NCI-H1694 (cell line): ENCODE measurements around the gene NRP2.

Experiments
- DNase-seq: peaks from one replicate; lab custom pipeline; 2025; lab: John Stamatoyannopoulos, UW

Gene NRP2

DNA sequence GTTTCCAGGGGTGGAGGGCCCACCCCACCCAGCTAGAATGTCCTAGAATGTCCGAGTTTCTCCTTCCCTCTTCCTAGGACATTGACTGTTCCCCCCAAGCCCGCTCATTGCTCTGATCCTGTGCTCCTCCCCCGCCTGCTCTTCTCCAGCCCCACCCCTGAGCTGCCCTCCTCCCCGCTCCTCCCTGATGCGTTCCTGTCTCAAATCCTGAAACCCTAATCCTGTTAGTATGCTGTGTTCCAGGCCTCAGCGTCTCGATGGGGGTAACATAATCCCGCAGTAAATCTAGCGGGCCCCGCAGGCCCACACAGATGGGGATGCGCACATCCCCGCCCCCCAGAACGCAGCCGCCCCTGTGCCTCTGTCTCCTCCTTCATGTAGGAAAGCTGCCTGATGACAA, 51.3 kb downstream of the NRP2 start:
- no peak for DNase-seq

DNA sequence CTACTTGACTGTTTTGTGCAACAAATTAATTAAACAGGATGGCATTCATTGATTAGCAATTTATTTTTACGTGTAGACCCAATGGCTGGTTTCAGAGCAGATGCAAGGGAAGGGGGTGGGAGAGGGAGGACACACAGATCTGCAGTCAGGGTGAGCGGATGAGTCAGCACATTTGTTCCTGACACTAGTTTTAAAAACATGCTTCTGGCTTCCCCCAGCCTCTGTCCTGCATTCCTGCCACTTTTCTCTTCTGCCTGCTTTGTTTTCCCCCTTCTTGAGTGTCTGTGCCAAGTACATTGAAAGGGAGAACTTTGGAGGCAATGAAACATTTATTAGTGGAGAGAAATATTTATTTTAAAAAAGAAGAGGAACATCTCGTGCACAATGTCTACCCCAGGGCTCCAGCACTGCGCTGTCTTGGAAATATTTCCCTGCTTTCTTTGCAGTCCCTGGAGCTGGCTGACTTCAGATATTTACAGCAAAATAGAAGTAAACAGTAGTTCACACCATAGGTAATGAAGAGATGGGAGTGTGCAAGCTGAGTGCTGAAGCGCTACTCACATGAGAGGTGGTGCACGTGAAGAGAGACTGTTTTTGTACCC, 52.2 kb downstream of the NRP2 start:
- peak; percentile 45 for DNase-seq

- DNase-seq: no peak
These were observed 56.0 kb downstream of the NRP2 start for GRCh38 chr2:205738117-205738968.

GRCh38 chr2:205739620-205740019, 57.3 kb downstream of the NRP2 start:
- peak; percentile 59 for DNase-seq

- DNase-seq: no peak
These were observed 58.1 kb downstream of the NRP2 start for GRCh38 chr2:205740381-205740780.

- DNase-seq: no peak
These were observed 59.1 kb downstream of the NRP2 start for GRCh38 chr2:205741256-205741978.

DNA sequence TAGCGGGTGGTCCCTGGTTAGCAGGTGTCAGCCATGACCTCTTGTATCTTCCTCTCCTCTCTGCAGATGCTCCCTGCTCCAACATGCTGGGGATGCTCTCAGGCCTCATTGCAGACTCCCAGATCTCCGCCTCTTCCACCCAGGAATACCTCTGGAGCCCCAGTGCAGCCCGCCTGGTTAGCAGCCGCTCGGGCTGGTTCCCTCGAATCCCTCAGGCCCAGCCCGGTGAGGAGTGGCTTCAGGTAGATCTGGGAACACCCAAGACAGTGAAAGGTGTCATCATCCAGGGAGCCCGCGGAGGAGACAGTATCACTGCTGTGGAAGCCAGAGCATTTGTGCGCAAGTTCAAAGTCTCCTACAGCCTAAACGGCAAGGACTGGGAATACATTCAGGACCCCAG, 60.8 kb downstream of the NRP2 start:
- DNase-seq: no peak

DNA sequence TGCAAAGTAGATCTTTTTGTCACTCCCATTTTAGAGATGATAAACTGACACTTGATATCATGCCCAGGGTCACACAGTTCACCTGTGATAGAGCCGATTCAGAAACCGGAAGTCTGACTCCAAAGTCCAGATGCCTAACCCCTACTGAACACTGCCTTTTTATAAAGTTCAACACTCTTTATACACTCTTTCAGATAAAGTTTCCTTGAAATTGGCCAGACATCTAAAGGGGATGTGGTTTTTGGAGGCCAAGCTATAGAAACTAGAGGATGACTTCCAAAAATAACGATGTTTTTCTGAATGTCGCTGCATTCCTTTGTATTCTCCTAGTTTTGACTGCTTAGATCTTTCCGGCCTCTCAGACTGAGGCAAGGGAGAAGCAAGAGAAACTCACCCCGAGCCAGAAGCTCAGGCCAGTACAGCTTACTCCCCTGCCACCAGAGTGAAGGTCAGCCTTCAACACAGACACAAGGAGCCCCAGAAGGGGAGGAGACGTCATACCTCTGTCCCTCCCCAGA, 61.8 kb downstream of the NRP2 start:
- no peak for DNase-seq

- DNase-seq: no peak
These were observed 63.5 kb downstream of the NRP2 start for GRCh38 chr2:205745661-205746419.

- no peak for DNase-seq
These were observed 64.1 kb downstream of the NRP2 start for GRCh38 chr2:205746420-205746785.

GRCh38 chr2:205747829-205748386, 65.6 kb downstream of the NRP2 start:
- no peak for DNase-seq

GRCh38 chr2:205748639-205749038, 66.3 kb downstream of the NRP2 start:
- DNase-seq: no peak

DNA sequence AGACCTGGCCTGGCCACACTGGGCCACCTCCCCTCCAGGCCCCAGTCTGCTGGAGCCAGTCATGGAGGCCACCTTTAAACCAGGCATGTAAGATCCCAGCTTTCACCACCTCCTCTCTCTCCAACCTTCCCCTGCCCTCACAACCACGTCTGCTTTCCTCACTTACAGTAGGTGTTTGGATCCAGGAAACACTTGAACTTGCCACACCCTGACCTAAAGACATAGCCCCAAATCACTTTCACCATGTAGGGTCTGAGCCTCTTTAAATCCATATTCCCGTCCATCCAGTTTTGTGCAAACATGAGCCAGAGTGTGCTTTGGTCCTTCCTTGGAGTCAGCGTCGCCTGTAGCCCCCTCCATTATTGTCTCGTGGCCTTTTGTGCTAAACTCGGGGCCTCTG, 66.8 kb downstream of the NRP2 start:
- DNase-seq: no peak

DNA sequence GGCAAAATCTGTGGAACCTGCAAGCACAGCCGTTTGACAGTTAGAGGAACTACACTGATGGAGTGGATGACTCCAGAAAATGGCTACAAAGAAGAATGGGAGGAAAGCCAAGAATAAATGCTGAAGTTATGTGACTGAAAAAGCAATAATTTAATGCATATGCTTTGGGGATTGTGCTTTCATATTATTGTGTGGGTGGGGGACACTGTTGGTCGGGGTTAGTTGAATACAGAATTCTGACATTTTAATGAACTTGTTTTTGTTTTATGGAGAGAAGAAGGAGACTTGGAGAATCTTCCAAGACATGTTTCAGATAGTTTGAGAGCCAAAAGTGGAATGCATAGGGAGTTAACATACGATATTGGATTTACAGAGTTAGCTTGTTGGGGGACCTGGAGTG, 68.5 kb downstream of the NRP2 start:
- no peak for DNase-seq

DNA sequence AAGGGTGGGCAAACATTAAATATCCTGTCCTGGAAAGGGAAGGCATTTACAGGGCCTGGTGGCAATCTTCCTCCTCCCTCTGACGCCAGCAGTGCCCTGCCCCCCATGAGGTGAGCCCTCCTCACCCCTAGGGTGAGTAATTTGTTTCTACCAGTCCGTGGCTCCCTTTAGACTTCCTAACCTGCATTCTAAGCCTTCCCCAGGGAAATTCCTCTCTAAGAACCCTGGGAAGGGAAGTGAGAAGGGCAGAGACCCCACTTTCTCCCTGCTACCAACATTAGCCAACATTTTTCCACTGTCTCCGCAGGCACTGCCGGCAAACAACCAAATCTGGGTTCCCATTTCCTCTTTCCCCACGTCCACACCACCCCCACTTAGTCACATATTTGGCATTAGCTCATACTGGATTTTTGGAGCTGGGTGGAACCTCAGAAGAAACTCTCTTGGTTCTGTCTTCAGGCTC, 69.3 kb downstream of the NRP2 start:
- DNase-seq: no peak

DNA sequence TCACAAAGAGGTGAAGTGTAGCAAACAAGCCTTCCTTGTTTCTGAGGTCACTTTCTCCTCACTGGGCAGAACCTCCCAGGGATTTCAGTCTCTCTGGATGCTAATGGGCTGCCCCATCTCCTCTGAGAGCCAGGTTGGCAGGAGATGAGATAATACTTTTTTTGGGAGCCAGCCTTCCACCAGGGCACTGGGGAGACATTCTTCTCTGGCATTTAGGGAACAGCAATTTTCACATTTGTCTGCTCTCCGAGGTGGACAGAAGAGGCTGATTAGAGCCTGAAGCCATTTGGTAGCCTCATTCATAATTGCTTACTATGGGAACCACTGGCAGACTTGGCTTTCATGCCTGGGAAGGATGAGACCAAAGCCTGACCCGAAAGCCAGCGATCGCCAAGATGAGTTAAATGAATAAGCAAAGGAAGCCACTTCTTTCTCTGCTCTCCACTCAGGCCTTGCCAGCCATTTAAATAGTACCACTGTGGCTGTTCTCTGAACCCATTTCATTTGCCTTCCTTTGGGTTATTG, 70.1 kb downstream of the NRP2 start:
- no peak for DNase-seq

- no peak for DNase-seq
These were observed 70.6 kb downstream of the NRP2 start for GRCh38 chr2:205752924-205753323.

DNA sequence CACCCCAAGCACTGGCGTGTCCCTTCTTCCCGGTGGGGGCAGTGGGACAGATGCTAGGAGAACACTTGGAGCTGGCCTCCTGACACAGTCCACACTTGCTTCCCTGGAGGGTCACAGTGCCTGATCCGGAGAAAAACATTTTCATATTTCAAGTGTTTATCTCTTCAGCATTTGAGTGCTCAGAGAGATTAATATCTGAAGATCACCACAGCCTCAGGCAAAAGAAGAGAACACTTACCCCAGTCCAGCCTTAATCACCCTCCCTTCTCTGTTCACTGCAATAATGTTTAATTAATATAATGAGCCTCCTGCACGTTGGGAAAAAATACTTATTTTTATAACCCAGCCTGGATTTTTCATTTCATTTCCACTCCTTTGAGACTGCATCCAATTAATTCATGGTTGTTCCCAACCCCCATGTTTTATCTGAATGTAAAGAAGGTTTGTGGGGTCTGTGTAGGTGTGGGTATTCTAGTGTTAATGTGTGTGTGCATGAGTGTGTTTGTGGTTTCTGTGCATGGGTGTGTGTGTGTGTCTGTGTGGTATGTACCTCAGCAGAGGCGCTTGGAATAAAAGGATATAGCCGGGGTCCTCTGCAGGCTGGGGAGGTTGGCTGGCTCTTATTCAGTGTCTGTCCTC, 72.1 kb downstream of the NRP2 start:
- no peak for DNase-seq

- no peak for DNase-seq
These were observed 72.6 kb downstream of the NRP2 start for GRCh38 chr2:205754924-205755321.

GRCh38 chr2:205755923-205756322, 73.6 kb downstream of the NRP2 start:
- DNase-seq: no peak

- no peak for DNase-seq
These were observed 75.0 kb downstream of the NRP2 start for GRCh38 chr2:205757271-205757670.
